ENCODE data around the gene SENP1. TPM values are rescaled to one million over a fixed set of nuclear protein-coding genes. Genes with fewer than 3 reads are reported as not detected.
A peak's percentile ranks its signal among the peaks of the same experiment; 100 is the strongest.

SENP1 gene
- total RNA-seq, 4 donors from 2014 or later: 24.1 to 43.9 (median 32.4) TPM

GRCh38 chr12:48007206-48007605 lies 98.7 kb downstream of the SENP1 start:
- peaks cover 11 to 15% of the 10 kb centered on the region in 2 donors for H3K27me3 ChIP-seq
- TF ChIP-seq, protein P1, sequence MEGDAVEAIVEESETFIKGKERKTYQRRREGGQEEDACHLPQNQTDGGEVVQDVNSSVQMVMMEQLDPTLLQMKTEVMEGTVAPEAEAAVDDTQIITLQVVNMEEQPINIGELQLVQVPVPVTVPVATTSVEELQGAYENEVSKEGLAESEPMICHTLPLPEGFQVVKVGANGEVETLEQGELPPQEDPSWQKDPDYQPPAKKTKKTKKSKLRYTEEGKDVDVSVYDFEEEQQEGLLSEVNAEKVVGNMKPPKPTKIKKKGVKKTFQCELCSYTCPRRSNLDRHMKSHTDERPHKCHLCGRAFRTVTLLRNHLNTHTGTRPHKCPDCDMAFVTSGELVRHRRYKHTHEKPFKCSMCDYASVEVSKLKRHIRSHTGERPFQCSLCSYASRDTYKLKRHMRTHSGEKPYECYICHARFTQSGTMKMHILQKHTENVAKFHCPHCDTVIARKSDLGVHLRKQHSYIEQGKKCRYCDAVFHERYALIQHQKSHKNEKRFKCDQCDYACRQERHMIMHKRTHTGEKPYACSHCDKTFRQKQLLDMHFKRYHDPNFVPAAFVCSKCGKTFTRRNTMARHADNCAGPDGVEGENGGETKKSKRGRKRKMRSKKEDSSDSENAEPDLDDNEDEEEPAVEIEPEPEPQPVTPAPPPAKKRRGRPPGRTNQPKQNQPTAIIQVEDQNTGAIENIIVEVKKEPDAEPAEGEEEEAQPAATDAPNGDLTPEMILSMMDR (IDR thresholded peaks at IDR 0.05): no peak
- TF ChIP-seq POLR2A (IDR thresholded peaks at IDR 0.05): no peak
- H3K4me3 ChIP-seq: no peak overlapping the region
- intact Hi-C loops (cut with DNase I; ENCODE audit: low total_unique reads): no loop called here
- peaks cover 4 to 18% of the 10 kb centered on the region in 2 donors for H3K4me1 ChIP-seq
- no peaks in the 10 kb centered on the region for H3K9me3 ChIP-seq
- no peak for DNase-seq
- no peak overlapping the region for H3K27ac ChIP-seq
- H3K36me3 ChIP-seq: no peaks in the 10 kb centered on the region

DNA sequence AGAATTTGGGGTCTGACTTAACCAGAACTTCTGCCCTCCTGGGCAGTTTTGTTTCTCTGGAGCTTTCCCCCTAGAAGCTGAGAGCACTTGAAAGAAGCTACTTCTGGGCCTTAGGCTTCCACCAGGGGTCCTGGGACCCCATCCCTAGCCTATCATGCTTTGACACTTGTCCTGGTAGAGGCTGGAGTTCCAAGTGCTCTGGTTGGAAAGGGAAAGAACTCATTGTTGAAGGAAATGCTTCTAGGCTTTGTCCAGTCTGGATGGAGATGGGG lies 100.2 kb downstream of the SENP1 start:
- Histone ChIP-seq H3K9me3 (no peaks in the 10 kb centered on the region), H3K27me3 (peaks cover 11 to 15% of the 10 kb centered on the region in 2 donors), H3K4me1 (peaks cover 4 to 20% of the 10 kb centered on the region in 2 donors), H3K27ac (no peak overlapping the region), H3K4me3 (no peak overlapping the region), H3K36me3 (no peaks in the 10 kb centered on the region)
- no peak for DNase-seq
- intact Hi-C loops (cut with DNase I; ENCODE audit: low total_unique reads): no loop called here
- TF ChIP-seq, protein P1 (IDR thresholded peaks at IDR 0.05): no peak
- TF ChIP-seq POLR2A (IDR thresholded peaks at IDR 0.05): no peak

- intact Hi-C loops (cut with DNase I; ENCODE audit: low total_unique reads): no loop called here
- H3K27ac ChIP-seq: no peak overlapping the region
Measured at GRCh38 chr12:48005001-48005749, 100.7 kb downstream of the SENP1 start.

GRCh38 chr12:48004053-48004941 lies 101.6 kb downstream of the SENP1 start, which contains the start of gene COL2A1:
COL2A1 (minus strand) TSS chr12:48004476; CDS start chr12:48004321, 155 bp downstream.
- no peaks in the 10 kb centered on the region for H3K9me3 ChIP-seq
- peaks cover 4 to 20% of the 10 kb centered on the region in 2 donors for H3K4me1 ChIP-seq
- no peaks in the 10 kb centered on the region for H3K36me3 ChIP-seq
- no peak within 1 kb of the TSS for H3K27ac ChIP-seq
- DNase-seq: no peak
- peaks cover 11 to 15% of the 10 kb centered on the region in 2 donors for H3K27me3 ChIP-seq
- TF ChIP-seq POLR2A (IDR thresholded peaks at IDR 0.05): no peak
- TF ChIP-seq, protein P1 (IDR thresholded peaks at IDR 0.05): no peak
- H3K4me3 ChIP-seq: peak within 1 kb of the TSS in 1 of 2 donors; percentile 7
- intact Hi-C loops (cut with DNase I; ENCODE audit: low total_unique reads): no loop called here

More at GRCh38 chr12:48005001-48005749, 100.7 kb downstream of the SENP1 start:
- Histone ChIP-seq H3K4me3 (no peak overlapping the region), H3K36me3 (no peaks in the 10 kb centered on the region), H3K4me1 (peaks cover 4 to 20% of the 10 kb centered on the region in 2 donors), H3K27me3 (peaks cover 11 to 15% of the 10 kb centered on the region in 2 donors), H3K9me3 (no peaks in the 10 kb centered on the region)
- DNase-seq: no peak
- TF ChIP-seq, protein P1 (IDR thresholded peaks at IDR 0.05): no peak
- TF ChIP-seq POLR2A (IDR thresholded peaks at IDR 0.05): no peak

Data from uterus (tissue), 4 donors.